H9 (cell line): ENCODE data around the gene RNPEPL1. TPM values are rescaled to one million over a fixed set of nuclear protein-coding genes. Genes with fewer than 3 reads are reported as not detected.

Experiments used
- DNase-seq: peaks from one replicate; pipeline ENCODE4 v3.0.0-alpha.2; 2017
- H2AFZ ChIP-seq: one replicate; pipeline ENCODE4 v1.6.1; 2013; ENCODE audit warnings: mild to moderate bottlenecking, low read length, control low read depth, moderate library complexity
- H2AK5ac ChIP-seq: 2 replicates; pipeline ENCODE4 v1.6.1; 2013; ENCODE audit warnings: low read length, control low read depth, mixed read lengths; ENCODE audit not compliant: insufficient read length
- H2BK120ac ChIP-seq: one replicate; pipeline ENCODE4 v1.6.1; 2013; ENCODE audit warnings: low read depth, mild to moderate bottlenecking, low read length, control low read depth, inconsistent platforms; ENCODE audit not compliant: poor library complexity, severe bottlenecking
- H2BK12ac ChIP-seq: 2 replicates; pipeline ENCODE4 v1.6.1; 2013; ENCODE audit warnings: low read length, control low read depth, mixed read lengths, low read depth; ENCODE audit not compliant: insufficient read length
- H2BK15ac ChIP-seq: 2 replicates; pipeline ENCODE4 v1.6.1; 2013; ENCODE audit warnings: low read depth, low read length, control low read depth
- H2BK20ac ChIP-seq: one replicate; pipeline ENCODE4 v1.6.1; 2013; ENCODE audit warnings: low read depth, mild to moderate bottlenecking, low read length, control low read depth, inconsistent platforms; ENCODE audit not compliant: poor library complexity, severe bottlenecking
- H2BK5ac ChIP-seq: 2 replicates; pipeline ENCODE4 v1.6.1; 2013; ENCODE audit warnings: low read length, control low read depth, mixed read lengths; ENCODE audit not compliant: insufficient read length
- H3K14ac ChIP-seq: 2 replicates; pipeline ENCODE4 v1.6.1; 2013; ENCODE audit warnings: low read length, control low read depth; ENCODE audit not compliant: insufficient read depth
- H3K18ac ChIP-seq: 2 replicates; pipeline ENCODE4 v1.6.1; 2013; ENCODE audit warnings: low read depth, mild to moderate bottlenecking, mixed read lengths, low read length, control low read depth; ENCODE audit not compliant: insufficient read length
- H3K23ac ChIP-seq: 2 replicates; pipeline ENCODE4 v1.6.1; 2013; ENCODE audit warnings: low read length, control low read depth, mixed read lengths, low read depth; ENCODE audit not compliant: insufficient read length
- H3K23me2 ChIP-seq: 2 replicates; pipeline ENCODE4 v1.6.1; 2013; ENCODE audit warnings: low read depth, mild to moderate bottlenecking, mixed read lengths, low read length, control low read depth; ENCODE audit not compliant: insufficient read length, poor library complexity, severe bottlenecking
- H3K27ac ChIP-seq: 2 replicates; pipeline ENCODE4 v1.5.1; 2013; ENCODE audit warnings: low read length, control low read depth, mixed read lengths, low read depth; ENCODE audit not compliant: insufficient read length
- H3K27me3 ChIP-seq: 2 replicates; pipeline ENCODE4 v1.6.1; 2013; ENCODE audit warnings: low read length, control low read depth, inconsistent platforms; ENCODE audit not compliant: insufficient read depth
- H3K4ac ChIP-seq: 2 replicates; pipeline ENCODE4 v1.6.1; 2013; ENCODE audit warnings: low read depth, mild to moderate bottlenecking, control low read depth, inconsistent platforms, low read length, moderate library complexity
- H3K4me1 ChIP-seq: 2 replicates; pipeline ENCODE4 v1.6.1; 2013; ENCODE audit warnings: low read length, control low read depth, inconsistent platforms; ENCODE audit not compliant: insufficient read depth
- H3K4me2 ChIP-seq: 2 replicates; pipeline ENCODE4 v1.6.1; 2013; ENCODE audit warnings: low read length, control low read depth, mixed read lengths; ENCODE audit not compliant: insufficient read length, insufficient read depth
- H3K56ac ChIP-seq: 2 replicates; pipeline ENCODE4 v1.6.1; 2013; ENCODE audit warnings: low read depth, mild to moderate bottlenecking, mixed read lengths, low read length, control low read depth; ENCODE audit not compliant: insufficient read length
- H3K79me1 ChIP-seq: 2 replicates; pipeline ENCODE4 v1.6.1; 2013; ENCODE audit warnings: low read depth, mild to moderate bottlenecking, moderate library complexity, low read length, control low read depth, inconsistent platforms; ENCODE audit not compliant: insufficient read depth, poor library complexity, severe bottlenecking
- H3K79me2 ChIP-seq: 2 replicates; pipeline ENCODE4 v1.6.1; 2013; ENCODE audit warnings: low read length, control low read depth, inconsistent platforms; ENCODE audit not compliant: insufficient read depth
- H3K9ac ChIP-seq: 2 replicates; pipeline ENCODE4 v1.6.1; 2013; ENCODE audit warnings: low read length, control low read depth, mixed read lengths; ENCODE audit not compliant: insufficient read length; ENCODE audit errors: extremely low read depth
- H3K9me3 ChIP-seq: one replicate; pipeline ENCODE4 v1.6.1; 2013; ENCODE audit warnings: low read depth, low read length, inconsistent platforms; ENCODE audit not compliant: control insufficient read depth
- H3T11ph ChIP-seq: one replicate; pipeline ENCODE4 v1.6.1; 2013; ENCODE audit warnings: mild to moderate bottlenecking, low read length, control low read depth, inconsistent platforms
- H4K20me1 ChIP-seq: one replicate; pipeline ENCODE4 v1.6.1; 2013; ENCODE audit not compliant: control insufficient read depth, insufficient read length, insufficient read depth
- H4K5ac ChIP-seq: 2 replicates; pipeline ENCODE4 v1.6.1; 2013; ENCODE audit warnings: low read depth, mild to moderate bottlenecking, mixed read lengths, low read length, control low read depth; ENCODE audit not compliant: insufficient read length
- H4K8ac ChIP-seq: replicated peaks from 2 replicates; pipeline ENCODE4 v1.6.1; 2013; ENCODE audit warnings: low read length, control low read depth, mixed read lengths, low read depth; ENCODE audit not compliant: insufficient read length
- H4K91ac ChIP-seq: 2 replicates; pipeline ENCODE4 v1.6.1; 2013; ENCODE audit warnings: low read depth, mild to moderate bottlenecking, moderate library complexity, mixed read lengths, low read length, control low read depth; ENCODE audit not compliant: insufficient read length
- H3K27ac Mint-ChIP-seq, 3 experiments: 2 replicates in 2 of 3; 3 replicates in 1 of 3; pipeline ENCODE4 v1.8.0; 2020 to 2021; ENCODE audit warnings: mixed read lengths in 3 of 3, mild to moderate bottlenecking in 1 of 3, moderate library complexity in 1 of 3
- H3K27me3 Mint-ChIP-seq: 2 replicates; pipeline ENCODE4 v1.8.0; 2021; ENCODE audit warnings: low read depth, mild to moderate bottlenecking, moderate library complexity, mixed read lengths
- H3K36me3 Mint-ChIP-seq, 3 experiments: 2 replicates in 2 of 3; 3 replicates in 1 of 3; pipeline ENCODE4 v1.8.0; 2020 to 2021; ENCODE audit warnings: low read depth in 3 of 3, mixed read lengths in 3 of 3; ENCODE audit not compliant: insufficient read depth in 1 of 3
- H3K4me1 Mint-ChIP-seq, 2 experiments: 2 replicates each; pipeline ENCODE4 v1.8.0; 2020; ENCODE audit warnings: mixed read lengths in 2 of 2
- H3K4me3 Mint-ChIP-seq, 2 experiments: 2 replicates in 1 of 2; 3 replicates in 1 of 2; pipeline ENCODE4 v1.8.0; 2020 to 2021; ENCODE audit warnings: mild to moderate bottlenecking in 2 of 2, mixed read lengths in 2 of 2, moderate library complexity in 1 of 2
- H3K9me3 Mint-ChIP-seq, 2 experiments: 2 replicates in 1 of 2; 3 replicates in 1 of 2; pipeline ENCODE4 v1.8.0; 2020; ENCODE audit warnings: mild to moderate bottlenecking in 2 of 2, mixed read lengths in 2 of 2, moderate library complexity in 1 of 2
- WGBS: extraction: QIAGEN DNeasy Blood & Tissue Kit; methylation state at CpG from one replicate; pipeline ENCODE4 v1.1.7; 2013; ENCODE audit warnings: missing lambda C conversion rate, low lambda C conversion rate, mixed read lengths; ENCODE audit not compliant: insufficient read length; ENCODE audit errors: extremely low coverage; 5-methylcytosine and 5-hydroxymethylcytosine counted together
- total RNA-seq: library from RNA; stranded (reverse); gene quantifications from 2 replicates; pipeline ENCODE4 v1.2.1, GENCODE V29; 2021
- TF ChIP-seq, protein P1 (sequence below): fragments of 200-600 bp; sonication (generic); conservative IDR thresholded peaks from 3 replicates; pipeline ENCODE4 v1.8.0; 2021; ENCODE audit warnings: antibody characterized with exemption, mild to moderate bottlenecking

Gene RNPEPL1
- total RNA-seq, 1 experiment from 2014 or later = 22.5 TPM

DNA sequence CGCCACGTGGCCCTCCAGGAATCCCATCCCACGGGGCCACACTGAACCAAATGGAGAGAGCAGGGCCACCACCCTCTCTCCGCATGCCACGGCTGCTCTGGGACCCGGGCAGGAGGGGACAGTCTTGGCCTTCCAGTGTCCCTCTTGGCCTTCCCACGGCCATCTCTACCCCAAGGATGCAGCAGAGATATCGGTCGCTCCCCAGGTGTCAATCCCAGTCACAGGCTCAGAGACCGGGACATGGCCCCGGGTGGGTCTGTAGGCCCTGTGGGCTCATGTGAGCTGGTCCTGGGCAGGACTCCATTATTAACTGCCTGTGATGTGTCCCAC lies 33.5 kb downstream of the RNPEPL1 start:
- H2AK5ac ChIP-seq = no peak overlapping the region
- no peak overlapping the region for H3K4ac ChIP-seq
- H3K23me2 ChIP-seq = no peaks in the 10 kb centered on the region
- no peak overlapping the region for H4K5ac ChIP-seq
- no peak overlapping the region for H3K14ac ChIP-seq
- no peaks in the 10 kb centered on the region for H3K9me3 ChIP-seq
- no peak overlapping the region for H3K56ac ChIP-seq
- TF ChIP-seq, protein P1, sequence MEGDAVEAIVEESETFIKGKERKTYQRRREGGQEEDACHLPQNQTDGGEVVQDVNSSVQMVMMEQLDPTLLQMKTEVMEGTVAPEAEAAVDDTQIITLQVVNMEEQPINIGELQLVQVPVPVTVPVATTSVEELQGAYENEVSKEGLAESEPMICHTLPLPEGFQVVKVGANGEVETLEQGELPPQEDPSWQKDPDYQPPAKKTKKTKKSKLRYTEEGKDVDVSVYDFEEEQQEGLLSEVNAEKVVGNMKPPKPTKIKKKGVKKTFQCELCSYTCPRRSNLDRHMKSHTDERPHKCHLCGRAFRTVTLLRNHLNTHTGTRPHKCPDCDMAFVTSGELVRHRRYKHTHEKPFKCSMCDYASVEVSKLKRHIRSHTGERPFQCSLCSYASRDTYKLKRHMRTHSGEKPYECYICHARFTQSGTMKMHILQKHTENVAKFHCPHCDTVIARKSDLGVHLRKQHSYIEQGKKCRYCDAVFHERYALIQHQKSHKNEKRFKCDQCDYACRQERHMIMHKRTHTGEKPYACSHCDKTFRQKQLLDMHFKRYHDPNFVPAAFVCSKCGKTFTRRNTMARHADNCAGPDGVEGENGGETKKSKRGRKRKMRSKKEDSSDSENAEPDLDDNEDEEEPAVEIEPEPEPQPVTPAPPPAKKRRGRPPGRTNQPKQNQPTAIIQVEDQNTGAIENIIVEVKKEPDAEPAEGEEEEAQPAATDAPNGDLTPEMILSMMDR = no peak
- H2AFZ ChIP-seq = no peak overlapping the region
- no peaks in the 10 kb centered on the region for H3K79me1 ChIP-seq
- H3K36me3 Mint-ChIP-seq = peaks cover 0 to 7% (median 0%) of the 10 kb centered on the region in 3 experiments; a peak in 2 of 7 replicates
- H3K4me1 ChIP-seq = no peaks in the 10 kb centered on the region
- no peak overlapping the region for H3K9ac ChIP-seq
- DNase-seq = no peak
- H2BK5ac ChIP-seq = no peak overlapping the region
- H3K27me3 ChIP-seq = no peaks in the 10 kb centered on the region
- no peak overlapping the region for H3K18ac ChIP-seq
- WGBS = no CpG with 5 or more reads among the region's 11 CpGs
- no peak overlapping the region for H3T11ph ChIP-seq
- H3K4me1 Mint-ChIP-seq = no peaks in the 10 kb centered on the region; a peak in 1 of 4 replicates
- no peak overlapping the region for H3K4me2 ChIP-seq
- peaks cover 3% of the 10 kb centered on the region for H3K27me3 Mint-ChIP-seq
- H4K8ac ChIP-seq = no peak overlapping the region
- no peak overlapping the region for H3K27ac ChIP-seq
- no peaks in the 10 kb centered on the region for H4K20me1 ChIP-seq
- H2BK12ac ChIP-seq = no peak overlapping the region
- no peaks in the 10 kb centered on the region for H3K9me3 Mint-ChIP-seq
- no peaks in the 10 kb centered on the region for H3K79me2 ChIP-seq
- no peak overlapping the region for H2BK20ac ChIP-seq
- no peak overlapping the region for H2BK120ac ChIP-seq
- H2BK15ac ChIP-seq = no peak overlapping the region
- no peak overlapping the region for H3K23ac ChIP-seq
- no peak overlapping the region for H4K91ac ChIP-seq
- no peak overlapping the region for H3K27ac Mint-ChIP-seq
- no peak overlapping the region for H3K4me3 Mint-ChIP-seq
